Mammary epithelial cell (primary cell): ENCODE measurements around the gene FAM193A.

ENCODE experiments used
- EZH2 ChIP-seq: IDR thresholded peaks from 2 replicates; pipeline ENCODE4 v1.6.1; 2012; ENCODE audit warnings: low read length, inconsistent platforms, borderline replicate concordance
- TF ChIP-seq, protein P1 (sequence below), 2 donors: IDR thresholded peaks in 1 of 2; conservative IDR thresholded peaks in 1 of 2; 2 replicates each; pipeline ENCODE4 v1.5.1; 2011 to 2012; ENCODE audit warnings: inconsistent platforms in 2 of 2, low read length in 2 of 2, mild to moderate bottlenecking in 2 of 2, control low read depth in 1 of 2, low read depth in 1 of 2; ENCODE audit not compliant: insufficient read depth in 1 of 2; ENCODE audit errors: extremely low read depth in 1 of 2

DNA sequence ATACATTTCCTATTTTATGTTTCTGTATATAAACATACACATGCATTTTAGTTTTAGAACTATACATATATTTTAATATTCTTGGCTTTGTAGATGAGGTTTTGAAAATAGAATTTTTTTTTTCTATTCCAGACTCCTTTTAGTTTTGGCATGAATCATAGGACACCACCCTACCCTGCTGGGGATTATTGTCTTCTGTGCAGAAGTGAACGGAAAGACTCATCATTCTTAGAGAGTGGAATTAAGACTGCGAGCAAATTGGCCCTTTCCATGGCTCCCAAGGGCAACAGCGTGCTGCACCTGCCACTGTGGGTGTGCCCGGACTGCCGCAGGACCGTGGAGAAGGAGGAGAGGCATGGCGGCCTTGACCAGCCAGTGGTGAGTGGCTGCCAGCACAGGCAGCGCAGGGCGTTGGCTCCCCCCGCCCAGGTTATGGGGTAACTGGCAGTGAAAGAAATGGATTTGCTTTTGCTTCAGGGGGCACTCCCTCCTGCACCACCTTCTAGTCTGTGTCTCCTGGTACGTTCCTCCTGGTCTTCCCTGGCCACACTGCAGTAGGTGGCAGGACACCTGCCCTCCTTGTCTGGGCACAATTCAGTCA lies 59.6 kb downstream of the FAM193A start:
- TF ChIP-seq, protein P1, sequence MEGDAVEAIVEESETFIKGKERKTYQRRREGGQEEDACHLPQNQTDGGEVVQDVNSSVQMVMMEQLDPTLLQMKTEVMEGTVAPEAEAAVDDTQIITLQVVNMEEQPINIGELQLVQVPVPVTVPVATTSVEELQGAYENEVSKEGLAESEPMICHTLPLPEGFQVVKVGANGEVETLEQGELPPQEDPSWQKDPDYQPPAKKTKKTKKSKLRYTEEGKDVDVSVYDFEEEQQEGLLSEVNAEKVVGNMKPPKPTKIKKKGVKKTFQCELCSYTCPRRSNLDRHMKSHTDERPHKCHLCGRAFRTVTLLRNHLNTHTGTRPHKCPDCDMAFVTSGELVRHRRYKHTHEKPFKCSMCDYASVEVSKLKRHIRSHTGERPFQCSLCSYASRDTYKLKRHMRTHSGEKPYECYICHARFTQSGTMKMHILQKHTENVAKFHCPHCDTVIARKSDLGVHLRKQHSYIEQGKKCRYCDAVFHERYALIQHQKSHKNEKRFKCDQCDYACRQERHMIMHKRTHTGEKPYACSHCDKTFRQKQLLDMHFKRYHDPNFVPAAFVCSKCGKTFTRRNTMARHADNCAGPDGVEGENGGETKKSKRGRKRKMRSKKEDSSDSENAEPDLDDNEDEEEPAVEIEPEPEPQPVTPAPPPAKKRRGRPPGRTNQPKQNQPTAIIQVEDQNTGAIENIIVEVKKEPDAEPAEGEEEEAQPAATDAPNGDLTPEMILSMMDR (conservative IDR thresholded peaks at IDR 0.05 in 1 of 2, IDR thresholded peaks at IDR 0.05 in 1 of 2; ENCODE audit: extremely low read depth in 1 of 2, insufficient read depth in 1 of 2, low read depth in 1 of 2, low read length in 2 of 2) = no peak
- no peak for TF ChIP-seq EZH2
